Fibroblast of lung (primary cell): ENCODE results near the gene TBPL2.

Experiments used
- CTCF ChIP-seq, 2 donors: IDR thresholded peaks in 1 of 2; conservative IDR thresholded peaks in 1 of 2; 1 replicate in 1 of 2; 2 replicates in 1 of 2; pipeline ENCODE4 v1.5.1; 2011 to 2012; ENCODE audit warnings: low read length in 2 of 2, control low read depth in 1 of 2, inconsistent platforms in 1 of 2, low read depth in 1 of 2, mild to moderate bottlenecking in 1 of 2
- EZH2 ChIP-seq: IDR thresholded peaks from 2 replicates; pipeline ENCODE4 v1.5.1; 2012; ENCODE audit warnings: low read length, control low read depth, mild to moderate bottlenecking; ENCODE audit errors: missing control alignments

DNA sequence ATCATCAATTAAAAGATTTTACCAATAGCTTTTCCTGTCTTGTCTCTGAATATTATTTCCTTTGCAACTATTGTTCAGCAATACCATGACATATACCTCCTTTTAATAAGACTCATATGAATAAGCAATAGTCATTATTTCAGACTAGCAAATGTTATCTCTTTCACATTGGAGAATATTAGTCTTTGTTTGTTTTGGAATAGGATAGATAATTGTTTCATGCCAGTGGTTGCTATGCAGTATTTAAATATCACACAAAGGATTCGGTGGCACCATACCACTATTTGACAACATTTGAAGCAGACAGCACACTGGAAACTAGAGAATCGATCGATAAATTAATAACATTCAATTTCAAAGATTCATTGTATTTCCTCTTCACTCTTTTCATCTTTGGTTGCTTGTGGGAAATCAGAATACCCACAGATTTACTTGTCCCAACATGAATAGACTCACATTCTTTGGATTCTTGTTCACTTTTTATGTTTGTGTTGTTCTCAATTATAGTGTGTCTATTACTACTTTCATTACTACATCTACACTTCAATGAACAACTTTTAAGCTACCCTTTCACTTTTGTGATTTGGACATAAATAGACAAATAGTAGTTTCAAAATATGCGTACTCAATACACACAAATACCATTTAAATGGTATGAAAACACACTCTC is 42.7 kb upstream of the TBPL2 start:
- TF ChIP-seq EZH2 (no peak), CTCF (conservative IDR thresholded peaks at IDR 0.05 in 1 of 2, IDR thresholded peaks at IDR 0.05 in 1 of 2; ENCODE audit: low read depth in 1 of 2, low read length in 2 of 2) (no peak)
